Stimulated activated CD8-positive, alpha-beta memory T cell treated with anti-CD3 and anti-CD28 coated beads, Interleukin-12 subunit alpha, Interleukin-12 subunit beta, amount 100 ng/mL, for 4 hours (primary cell): ENCODE results near the gene FBXL17.

Source experiments
- DNase-seq: peaks from one replicate; pipeline ENCODE4 v3.0.0-alpha.2; 2020; ENCODE audit warnings: low read depth

FBXL17 gene

GRCh38 chr5:107894361-107894760, 487.5 kb downstream of the FBXL17 start:
- DNase-seq = no peak

- no peak for DNase-seq
Observed at GRCh38 chr5:107893642-107894041, 488.3 kb downstream of the FBXL17 start.

- no peak for DNase-seq
Observed at GRCh38 chr5:107889387-107889786, 492.5 kb downstream of the FBXL17 start.

GRCh38 chr5:107888541-107888940, 493.4 kb downstream of the FBXL17 start:
- DNase-seq = no peak

GRCh38 chr5:107887166-107887943, 494.5 kb downstream of the FBXL17 start:
- DNase-seq = no peak

- no peak for DNase-seq
Observed at GRCh38 chr5:107885601-107886000, 496.3 kb downstream of the FBXL17 start.

- DNase-seq = no peak
Observed at GRCh38 chr5:107884871-107885270, 497.0 kb downstream of the FBXL17 start.

- no peak for DNase-seq
Observed at GRCh38 chr5:107878661-107879060, 503.2 kb downstream of the FBXL17 start.

- no peak for DNase-seq
Observed at GRCh38 chr5:107876906-107877305, 505.0 kb downstream of the FBXL17 start.

GRCh38 chr5:107876261-107876660, 505.6 kb downstream of the FBXL17 start:
- DNase-seq = no peak

GRCh38 chr5:107875833-107876232, 506.1 kb downstream of the FBXL17 start:
- no peak for DNase-seq

GRCh38 chr5:107874795-107875194, 507.1 kb downstream of the FBXL17 start:
- DNase-seq = no peak

GRCh38 chr5:107873877-107874276, 508.0 kb downstream of the FBXL17 start:
- DNase-seq = no peak

GRCh38 chr5:107871023-107871422, 510.9 kb downstream of the FBXL17 start:
- DNase-seq = no peak

- no peak for DNase-seq
Observed at GRCh38 chr5:107869438-107870115, 512.3 kb downstream of the FBXL17 start.

GRCh38 chr5:107868650-107869409, 513.1 kb downstream of the FBXL17 start:
- no peak for DNase-seq

- no peak for DNase-seq
Observed at GRCh38 chr5:107867266-107867665, 514.6 kb downstream of the FBXL17 start.

GRCh38 chr5:107864793-107865192, 517.1 kb downstream of the FBXL17 start:
- DNase-seq = no peak

GRCh38 chr5:107863125-107863524, 518.8 kb downstream of the FBXL17 start:
- no peak for DNase-seq

GRCh38 chr5:107861565-107861964, 520.3 kb downstream of the FBXL17 start:
- no peak for DNase-seq

GRCh38 chr5:107860044-107860443, 521.9 kb downstream of the FBXL17 start:
- DNase-seq = no peak

- no peak for DNase-seq
Observed at GRCh38 chr5:107858788-107859187, 523.1 kb downstream of the FBXL17 start.

- DNase-seq = no peak
Observed at GRCh38 chr5:107858324-107858723, 523.6 kb downstream of the FBXL17 start.
